Stimulated activated CD4-positive, alpha-beta T cell treated with anti-CD3 and anti-CD28 coated beads, Interleukin-15, amount 100 ng/mL, for 1 hour (primary cell): ENCODE measurements around the gene MPPED2.

Source experiments
- DNase-seq, 2 donors: peaks; one replicate each; pipeline ENCODE4 v3.0.0-alpha.2; 2020; ENCODE audit warnings: low read depth in 1 of 2, low spot score in 1 of 2

Gene MPPED2

DNA sequence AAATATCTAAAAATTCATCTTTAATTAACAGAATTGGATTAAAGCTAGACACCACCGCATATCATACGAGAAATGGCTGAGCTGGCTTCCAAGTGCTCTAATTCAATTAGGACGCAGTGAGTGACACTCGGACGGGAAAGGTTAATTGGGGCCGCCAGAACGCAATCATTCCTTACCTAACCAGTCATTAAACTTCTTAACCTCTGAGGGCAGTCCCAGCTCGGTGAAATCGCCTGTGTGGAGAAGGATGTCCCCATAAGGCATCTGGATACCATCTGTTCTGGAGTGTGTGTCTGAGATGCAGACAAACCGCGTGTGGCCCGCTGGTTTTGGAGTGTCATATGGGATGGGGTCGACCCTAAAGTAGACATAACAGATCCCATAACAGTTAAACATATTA, 50.3 kb downstream of the MPPED2 start:
- no peak for DNase-seq

DNA sequence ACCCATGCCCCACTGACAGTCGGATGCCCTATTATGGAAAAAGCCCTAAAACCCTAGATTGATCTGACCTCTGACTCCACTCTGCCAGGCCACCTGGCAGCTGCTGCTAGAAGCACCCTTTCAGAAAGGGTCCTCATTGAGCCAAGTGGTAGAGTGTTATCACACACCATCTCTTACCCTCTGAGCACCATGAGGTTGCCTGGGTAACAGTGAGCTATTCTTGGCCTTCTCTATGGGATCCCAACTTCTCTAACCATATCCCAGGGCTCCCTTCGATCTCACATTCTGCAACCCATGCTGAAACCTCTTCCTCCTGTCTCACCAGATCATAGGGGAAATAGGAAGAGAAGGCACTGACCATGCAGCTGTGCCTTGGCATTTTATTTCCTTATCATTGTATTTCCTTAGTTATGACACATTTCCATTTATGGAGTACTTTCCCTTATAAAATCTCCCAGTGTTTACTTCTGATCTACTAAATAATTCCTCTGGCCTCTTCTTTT, 52.7 kb downstream of the MPPED2 start:
- DNase-seq, result no peak

DNA sequence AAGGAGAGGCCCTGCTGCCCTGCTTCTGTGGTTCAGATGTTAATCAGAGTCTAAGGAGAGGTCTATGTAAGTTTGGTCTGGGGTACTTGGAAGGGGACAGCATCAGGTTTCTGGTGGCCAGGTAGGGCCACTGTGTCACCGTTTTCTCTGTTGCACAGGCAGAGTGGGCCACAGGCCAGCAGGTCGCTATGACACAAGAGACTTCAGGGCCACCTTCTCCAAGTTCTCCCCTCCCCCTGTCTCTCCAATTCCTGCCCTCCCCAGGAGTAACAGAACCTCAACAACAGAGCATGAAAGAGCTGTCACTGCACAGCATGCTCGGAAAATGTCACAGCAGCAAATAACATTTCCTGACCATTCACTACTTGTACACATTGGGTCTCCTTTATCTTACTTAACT, 58.6 kb downstream of the MPPED2 start:
- DNase-seq, result no peak

- no peak for DNase-seq
Observed at GRCh38 chr11:30526558-30526957, 59.6 kb downstream of the MPPED2 start.

GRCh38 chr11:30522536-30523243, 63.5 kb downstream of the MPPED2 start:
- DNase-seq, result no peak

GRCh38 chr11:30521297-30522071, 64.7 kb downstream of the MPPED2 start:
- DNase-seq, result no peak

- no peak for DNase-seq
Observed at GRCh38 chr11:30513087-30513486, 73.1 kb downstream of the MPPED2 start.

DNA sequence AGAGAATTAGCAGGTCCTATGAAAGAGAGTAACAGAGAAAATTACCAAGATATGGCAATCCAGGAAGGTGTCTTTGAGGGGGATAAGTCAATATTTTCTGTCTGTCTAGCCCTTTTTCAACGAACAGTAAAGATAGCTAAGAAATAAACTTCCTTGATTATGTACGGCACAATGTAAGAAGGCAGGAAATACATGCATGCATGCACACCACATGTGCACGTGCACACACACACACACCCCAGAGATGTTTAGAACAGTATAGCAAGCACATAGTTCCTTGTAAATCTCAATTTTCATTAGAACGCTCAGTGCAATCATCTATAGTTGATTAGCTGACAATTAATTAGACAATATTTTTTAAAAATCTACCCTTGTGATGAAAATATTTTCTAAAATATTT, 74.7 kb downstream of the MPPED2 start:
- DNase-seq, result no peak

DNA sequence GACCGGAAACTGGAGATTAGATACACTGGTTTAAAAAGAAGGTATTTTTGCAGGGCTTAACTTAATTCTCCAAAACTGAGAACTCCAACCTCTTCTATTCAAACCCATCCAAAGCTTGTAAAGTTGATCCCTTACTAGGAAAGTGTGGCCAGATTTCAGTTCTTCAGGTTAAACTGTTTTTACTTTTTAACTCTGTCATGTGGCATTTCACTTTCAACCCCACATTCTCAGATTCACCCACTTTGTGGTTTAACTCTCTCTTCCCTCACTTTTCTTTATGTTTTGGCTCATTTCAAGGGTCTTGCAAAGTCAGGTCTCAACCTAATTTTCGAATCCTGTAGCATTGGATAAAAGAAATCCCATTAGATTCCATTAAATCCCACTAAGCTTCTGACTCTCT, 75.4 kb downstream of the MPPED2 start:
- no peak for DNase-seq

DNA sequence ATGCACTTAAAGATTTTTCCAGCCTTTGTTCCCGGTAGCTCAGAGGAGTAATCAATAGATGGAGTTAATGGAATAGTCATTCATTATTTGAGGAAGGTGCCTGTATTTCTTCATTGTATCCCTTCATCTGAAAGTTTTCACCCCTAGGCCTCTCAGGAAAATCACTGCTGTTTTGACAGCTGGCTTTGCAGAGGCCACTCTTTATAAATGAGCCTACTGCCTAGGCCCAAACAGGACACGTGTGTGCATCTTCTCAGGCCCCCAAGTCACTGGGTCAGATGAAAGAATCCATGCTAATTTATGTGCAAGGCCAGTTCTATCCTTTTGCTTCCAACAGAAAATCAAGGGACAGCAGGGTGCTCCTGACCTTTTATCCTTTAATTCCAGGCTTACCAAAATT, 76.8 kb downstream of the MPPED2 start:
- no peak for DNase-seq

GRCh38 chr11:30508594-30508993, 77.6 kb downstream of the MPPED2 start:
- no peak for DNase-seq

GRCh38 chr11:30505603-30506002, 80.5 kb downstream of the MPPED2 start:
- DNase-seq, result no peak

- no peak for DNase-seq
Observed at GRCh38 chr11:30504468-30504867, 81.7 kb downstream of the MPPED2 start.

DNA sequence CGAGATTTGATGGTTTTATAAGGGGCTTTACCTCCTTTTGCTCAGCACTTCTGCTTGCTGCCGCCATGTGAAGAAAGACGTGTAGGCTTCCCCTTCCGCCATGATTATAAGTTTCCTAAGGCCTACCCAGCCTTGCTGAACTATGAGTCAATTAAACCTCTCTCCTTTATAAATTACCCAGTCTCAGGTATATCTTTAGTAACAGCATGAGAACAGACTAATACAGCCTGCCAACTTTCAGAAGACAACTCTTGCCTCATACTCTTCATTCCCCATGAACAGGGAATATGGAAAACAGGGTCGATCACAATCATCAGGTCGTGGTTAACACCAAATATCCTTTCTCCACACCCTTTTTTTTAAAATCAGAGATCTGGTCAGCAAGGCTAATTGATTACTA, 83.0 kb downstream of the MPPED2 start:
- no peak for DNase-seq

DNA sequence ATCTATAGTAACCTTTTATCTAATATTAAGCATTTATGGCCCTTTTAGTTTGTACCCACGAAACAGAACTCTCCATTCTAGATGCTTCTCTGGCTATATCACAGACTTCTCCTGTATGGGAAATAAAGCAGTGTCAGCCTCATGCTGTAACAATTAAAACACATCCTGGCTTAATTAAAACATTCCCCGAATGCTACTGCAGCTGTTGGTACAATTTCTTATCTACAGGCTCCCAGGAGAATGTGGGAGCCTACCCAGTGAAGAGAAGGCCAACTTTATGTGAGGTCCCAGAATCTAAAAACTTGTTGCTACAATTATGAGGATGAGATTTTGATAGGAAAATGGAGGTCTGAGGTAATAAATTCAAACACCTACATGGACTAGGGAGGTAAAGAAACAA, 83.8 kb downstream of the MPPED2 start:
- DNase-seq, result no peak

GRCh38 chr11:30501744-30502143, 84.4 kb downstream of the MPPED2 start:
- DNase-seq, result no peak

- DNase-seq, result no peak
Observed at GRCh38 chr11:30499940-30500339, 86.2 kb downstream of the MPPED2 start.

DNA sequence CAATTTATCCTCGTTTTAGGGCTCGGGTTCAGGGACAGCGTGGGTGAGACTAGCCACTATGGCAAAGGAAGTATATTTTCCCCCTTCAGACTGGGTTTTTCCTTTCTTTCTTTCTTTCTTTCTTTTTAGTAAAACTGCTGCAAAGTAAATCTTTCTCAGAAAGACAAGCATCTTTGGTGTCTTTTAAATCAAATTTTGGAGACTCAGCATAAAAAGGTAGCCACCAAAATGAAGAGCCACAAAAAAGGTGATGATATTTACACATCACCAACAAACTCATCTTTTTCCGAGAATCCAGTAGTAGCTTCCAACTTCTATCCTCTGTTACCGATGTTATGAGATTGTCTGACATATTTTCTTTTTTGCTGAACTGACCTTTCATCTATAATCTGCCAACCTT, 88.6 kb downstream of the MPPED2 start:
- DNase-seq, result no peak

- no peak for DNase-seq
Observed at GRCh38 chr11:30496935-30497334, 89.2 kb downstream of the MPPED2 start.

DNA sequence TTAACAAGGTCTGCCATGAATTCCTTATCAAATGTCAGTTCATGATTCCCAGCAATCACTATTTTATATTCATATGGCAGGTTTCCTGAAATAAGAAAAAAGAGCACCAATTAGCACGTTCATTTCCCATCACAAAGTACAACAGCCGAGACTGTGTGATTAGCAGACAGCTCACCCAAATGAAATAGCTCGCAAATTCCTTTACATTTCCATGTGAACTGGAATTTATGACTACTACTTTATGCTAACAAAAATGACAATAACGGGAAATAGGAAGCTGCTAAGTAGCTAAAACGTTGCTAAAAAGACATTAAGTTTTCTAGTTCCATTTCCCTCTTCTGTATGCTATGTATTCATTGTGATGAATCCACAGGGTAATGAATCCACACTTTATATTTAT, 90.7 kb downstream of the MPPED2 start:
- no peak for DNase-seq

DNA sequence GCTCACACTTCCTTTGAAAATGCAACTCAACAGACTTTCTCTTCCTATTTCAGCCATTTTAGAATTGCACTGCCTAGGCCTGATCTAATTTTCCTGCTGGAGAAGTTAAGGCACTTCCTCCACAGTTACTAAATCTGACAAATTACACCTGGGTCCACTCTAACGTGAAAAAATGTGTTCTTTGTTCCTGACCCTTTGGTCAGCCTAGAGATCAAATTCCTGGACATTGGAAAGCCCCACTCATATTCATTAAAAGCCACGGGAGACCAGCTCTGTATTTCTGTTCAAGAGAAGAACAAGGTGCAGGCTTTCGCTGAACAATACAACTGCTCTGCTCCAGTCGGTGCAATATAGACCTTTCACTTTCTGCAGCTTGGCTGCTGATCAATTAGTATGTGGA, 96.6 kb downstream of the MPPED2 start:
- no peak for DNase-seq

GRCh38 chr11:30489076-30489475, 97.1 kb downstream of the MPPED2 start:
- no peak for DNase-seq
